Neural progenitor cell (in vitro differentiated cells): ENCODE data around the gene UCHL5. TPM values are rescaled to one million over a fixed set of nuclear protein-coding genes. Genes with fewer than 3 reads are reported as not detected.

ENCODE experiments used
- DNase-seq: peaks from one replicate; pipeline ENCODE4 v3.0.0-alpha.2; 2016; ENCODE audit warnings: low spot score
- H2AFZ ChIP-seq: fragments of 200-600 bp; sonication (generic); replicated peaks from 2 replicates; pipeline ENCODE4 v1.6.1; 2016; ENCODE audit warnings: antibody characterized with exemption
- H3F3A ChIP-seq: fragments of 200-600 bp; sonication (generic); 2 replicates; pipeline ENCODE4 v1.6.1; 2016; ENCODE audit warnings: antibody characterized with exemption, low read depth
- H3K27ac ChIP-seq: fragments of 200-600 bp; sonication (generic); 2 replicates; pipeline ENCODE4 v1.5.1; 2016; ENCODE audit warnings: mild to moderate bottlenecking
- H3K27me3 ChIP-seq: fragments of 200-600 bp; sonication (generic); 2 replicates; pipeline ENCODE4 v1.6.1; 2016; ENCODE audit warnings: mild to moderate bottlenecking, moderate library complexity
- H3K36me3 ChIP-seq: fragments of 200-600 bp; sonication (generic); 2 replicates; pipeline ENCODE4 v1.5.1; 2016
- H3K4me1 ChIP-seq: fragments of 200-600 bp; sonication (generic); 2 replicates; pipeline ENCODE4 v1.6.1; 2016; ENCODE audit warnings: mixed run types
- H3K4me2 ChIP-seq: fragments of 200-600 bp; sonication (generic); 2 replicates; pipeline ENCODE4 v1.6.1; 2016
- H3K4me3 ChIP-seq: fragments of 200-600 bp; sonication (generic); 2 replicates; pipeline ENCODE4 v1.5.1; 2016
- H3K79me2 ChIP-seq: fragments of 200-600 bp; sonication (generic); 2 replicates; pipeline ENCODE4 v1.6.1; 2016; ENCODE audit warnings: low read depth
- H3K9ac ChIP-seq: fragments of 200-600 bp; sonication (generic); 2 replicates; pipeline ENCODE4 v1.6.1; 2016
- H3K9me3 ChIP-seq: fragments of 200-600 bp; sonication (generic); 2 replicates; pipeline ENCODE4 v1.5.1; 2016; ENCODE audit warnings: low read depth
- H4K20me1 ChIP-seq: fragments of 200-600 bp; sonication (generic); 2 replicates; pipeline ENCODE4 v1.6.1; 2016; ENCODE audit warnings: low read depth
- H3K27ac Mint-ChIP-seq: 3 replicates; pipeline ENCODE4 v1.8.0; 2021; ENCODE audit warnings: mixed read lengths
- H3K27me3 Mint-ChIP-seq: 2 replicates; pipeline ENCODE4 v1.8.0; 2022; ENCODE audit warnings: low read depth, mild to moderate bottlenecking, inconsistent platforms, moderate library complexity, mixed read lengths; ENCODE audit not compliant: insufficient read depth
- H3K36me3 Mint-ChIP-seq: 3 replicates; pipeline ENCODE4 v1.8.0; 2021; ENCODE audit warnings: mixed read lengths
- H3K4me1 Mint-ChIP-seq: 3 replicates; pipeline ENCODE4 v1.8.0; 2021; ENCODE audit warnings: mixed read lengths
- H3K4me3 Mint-ChIP-seq: 3 replicates; pipeline ENCODE4 v1.8.0; 2021; ENCODE audit warnings: mild to moderate bottlenecking, moderate library complexity, mixed read lengths
- H3K9me3 Mint-ChIP-seq: 3 replicates; pipeline ENCODE4 v1.8.0; 2020; ENCODE audit warnings: mixed read lengths
- CTCF ChIP-seq: fragments of 200-600 bp; sonication (generic); IDR thresholded peaks from 2 replicates; pipeline ENCODE4 v1.5.1; 2017; ENCODE audit warnings: antibody characterized with exemption, mild to moderate bottlenecking
- EZH2 ChIP-seq: fragments of 200-600 bp; sonication (generic); IDR thresholded peaks from 2 replicates; pipeline ENCODE4 v1.6.1; 2017; ENCODE audit warnings: antibody characterized with exemption, mild to moderate bottlenecking, moderate library complexity
- EZH2phosphoT487 ChIP-seq: fragments of 200-600 bp; sonication (generic); IDR thresholded peaks from 2 replicates; pipeline ENCODE4 v1.6.1; 2017; ENCODE audit warnings: antibody characterized with exemption
- total RNA-seq: library from RNA; depleted of rRNA; stranded (reverse); fragments of >200 nt; gene quantifications from 2 replicates; pipeline ENCODE4 v1.2.3, GENCODE V29; 2015; ENCODE audit warnings: low replicate concordance

UCHL5 gene
- total RNA-seq, 1 donor from 2014 or later, result 49.4 TPM

GRCh38 chr1:193102662-193103061 lies 43.5 kb upstream of the UCHL5 start:
- Mint-ChIP-seq H3K36me3 (no peaks in the 10 kb centered on the region), H3K4me1 (peaks cover 18% of the 10 kb centered on the region), H3K27me3 (no peaks in the 10 kb centered on the region), H3K27ac (no peak overlapping the region), H3K4me3 (peak overlapping the region; percentile 27), H3K9me3 (no peaks in the 10 kb centered on the region)
- Histone ChIP-seq H3K4me1 (no peaks in the 10 kb centered on the region), H3K9ac (no peak overlapping the region), H3K27me3 (peaks cover 20% of the 10 kb centered on the region), H3F3A (peaks cover 25% of the 10 kb centered on the region), H2AFZ (no peak overlapping the region), H3K4me2 (no peak overlapping the region), H3K27ac (no peak overlapping the region), H3K9me3 (no peaks in the 10 kb centered on the region), H4K20me1 (peaks cover 11% of the 10 kb centered on the region), H3K36me3 (no peaks in the 10 kb centered on the region), H3K4me3 (no peak overlapping the region), H3K79me2 (no peaks in the 10 kb centered on the region)
- TF ChIP-seq EZH2 (no peak), EZH2phosphoT487 (no peak), CTCF (no peak)
- no peak for DNase-seq

GRCh38 chr1:193094112-193094511 lies 35.0 kb upstream of the UCHL5 start:
- H3K36me3 ChIP-seq, result peaks cover 11% of the 10 kb centered on the region
- H3K27me3 Mint-ChIP-seq, result no peaks in the 10 kb centered on the region
- H3K9me3 Mint-ChIP-seq, result no peaks in the 10 kb centered on the region
- H3K27ac ChIP-seq, result no peak overlapping the region
- TF ChIP-seq EZH2phosphoT487, result no peak
- H3K4me3 Mint-ChIP-seq, result no peak overlapping the region
- no peak overlapping the region for H2AFZ ChIP-seq
- H3K27ac Mint-ChIP-seq, result no peak overlapping the region
- H3F3A ChIP-seq, result no peaks in the 10 kb centered on the region
- no peaks in the 10 kb centered on the region for H4K20me1 ChIP-seq
- no peaks in the 10 kb centered on the region for H3K79me2 ChIP-seq
- H3K36me3 Mint-ChIP-seq, result peaks cover 1% of the 10 kb centered on the region
- H3K4me2 ChIP-seq, result no peak overlapping the region
- H3K27me3 ChIP-seq, result no peaks in the 10 kb centered on the region
- H3K4me1 ChIP-seq, result no peaks in the 10 kb centered on the region
- DNase-seq, result no peak
- H3K4me3 ChIP-seq, result no peak overlapping the region
- H3K9me3 ChIP-seq, result no peaks in the 10 kb centered on the region
- H3K4me1 Mint-ChIP-seq, result no peaks in the 10 kb centered on the region
- H3K9ac ChIP-seq, result no peak overlapping the region

GRCh38 chr1:193090865-193091264 lies 31.7 kb upstream of the UCHL5 start:
- Histone ChIP-seq H3K4me3 (no peak overlapping the region), H2AFZ (no peak overlapping the region), H3K4me1 (no peaks in the 10 kb centered on the region), H3K9me3 (no peaks in the 10 kb centered on the region), H4K20me1 (no peaks in the 10 kb centered on the region), H3K27ac (no peak overlapping the region), H3K27me3 (no peaks in the 10 kb centered on the region), H3F3A (no peaks in the 10 kb centered on the region), H3K9ac (no peak overlapping the region), H3K79me2 (no peaks in the 10 kb centered on the region), H3K36me3 (peaks cover 5% of the 10 kb centered on the region), H3K4me2 (no peak overlapping the region)
- Mint-ChIP-seq H3K27me3 (no peaks in the 10 kb centered on the region), H3K9me3 (no peaks in the 10 kb centered on the region), H3K36me3 (no peaks in the 10 kb centered on the region), H3K4me1 (no peaks in the 10 kb centered on the region), H3K27ac (no peak overlapping the region), H3K4me3 (no peak overlapping the region)
- TF ChIP-seq EZH2 (no peak), CTCF (no peak), EZH2phosphoT487 (no peak)
- no peak for DNase-seq

- Mint-ChIP-seq H3K4me1 (no peaks in the 10 kb centered on the region), H3K27me3 (no peaks in the 10 kb centered on the region), H3K27ac (no peak overlapping the region), H3K36me3 (peaks cover 9% of the 10 kb centered on the region), H3K9me3 (no peaks in the 10 kb centered on the region), H3K4me3 (no peak overlapping the region)
- Histone ChIP-seq H3K4me3 (no peak overlapping the region), H3K4me2 (no peak overlapping the region), H2AFZ (no peak overlapping the region), H3K36me3 (peaks cover 25% of the 10 kb centered on the region), H3K9ac (no peak overlapping the region), H3K4me1 (no peaks in the 10 kb centered on the region), H3K27me3 (no peaks in the 10 kb centered on the region), H3K9me3 (no peaks in the 10 kb centered on the region), H4K20me1 (no peaks in the 10 kb centered on the region), H3F3A (no peaks in the 10 kb centered on the region), H3K27ac (no peak overlapping the region), H3K79me2 (no peaks in the 10 kb centered on the region)
- TF ChIP-seq EZH2, result no peak
- TF ChIP-seq EZH2phosphoT487, result no peak
- TF ChIP-seq CTCF, result no peak
- no peak for DNase-seq
Measured at GRCh38 chr1:193087893-193088292, 28.7 kb upstream of the UCHL5 start.
